ENCODE results near the gene TSHB.

The TSHB gene

GRCh38 chr1:115074839-115075534, 45.4 kb downstream of the TSHB start:
- H3K79me2 ChIP-seq (ENCODE audit: insufficient read depth, low read depth) = no peaks in the 10 kb centered on the region
- H2AFZ ChIP-seq (ENCODE audit: low read depth) = no peak overlapping the region
- H3K27me3 ChIP-seq (ENCODE audit: insufficient read depth, low read depth) = no peaks in the 10 kb centered on the region
- H4K20me1 ChIP-seq (ENCODE audit: insufficient read depth) = no peaks in the 10 kb centered on the region
- H3K4me3 ChIP-seq (IDR thresholded peaks at IDR 0.05; ENCODE audit: insufficient read depth, low read depth, low read length) = no peak overlapping the region
- H3K27ac ChIP-seq = no peak overlapping the region
- no peak for TF ChIP-seq CTCF (conservative IDR thresholded peaks at IDR 0.05; ENCODE audit: low read depth, low read length)
- H3K4me1 ChIP-seq (ENCODE audit: low read depth, poor library complexity, severe bottlenecking) = no peaks in the 10 kb centered on the region
- H3K36me3 ChIP-seq (ENCODE audit: insufficient read depth) = no peaks in the 10 kb centered on the region
- H3K9ac ChIP-seq = no peak overlapping the region
- H3K4me2 ChIP-seq = no peak overlapping the region

- Histone ChIP-seq H3K4me2 (no peak overlapping the region), H3K4me3 (IDR thresholded peaks at IDR 0.05; ENCODE audit: insufficient read depth, low read depth, low read length) (no peak overlapping the region), H2AFZ (ENCODE audit: low read depth) (no peak overlapping the region), H3K27ac (no peak overlapping the region), H3K9ac (no peak overlapping the region), H3K79me2 (ENCODE audit: insufficient read depth, low read depth) (no peaks in the 10 kb centered on the region), H3K27me3 (ENCODE audit: insufficient read depth, low read depth) (no peaks in the 10 kb centered on the region), H4K20me1 (ENCODE audit: insufficient read depth) (no peaks in the 10 kb centered on the region), H3K36me3 (ENCODE audit: insufficient read depth) (no peaks in the 10 kb centered on the region), H3K4me1 (ENCODE audit: low read depth, poor library complexity, severe bottlenecking) (no peaks in the 10 kb centered on the region)
- TF ChIP-seq CTCF (conservative IDR thresholded peaks at IDR 0.05; ENCODE audit: low read depth, low read length) = no peak
Measured at GRCh38 chr1:115076384-115076915, 46.8 kb downstream of the TSHB start.

GRCh38 chr1:115077286-115077983, 47.8 kb downstream of the TSHB start:
- Histone ChIP-seq H3K4me2 (no peak overlapping the region), H2AFZ (ENCODE audit: low read depth) (no peak overlapping the region), H4K20me1 (ENCODE audit: insufficient read depth) (no peaks in the 10 kb centered on the region), H3K27me3 (ENCODE audit: insufficient read depth, low read depth) (no peaks in the 10 kb centered on the region), H3K9ac (no peak overlapping the region), H3K79me2 (ENCODE audit: insufficient read depth, low read depth) (no peaks in the 10 kb centered on the region), H3K36me3 (ENCODE audit: insufficient read depth) (no peaks in the 10 kb centered on the region), H3K4me3 (IDR thresholded peaks at IDR 0.05; ENCODE audit: insufficient read depth, low read depth, low read length) (no peak overlapping the region), H3K27ac (no peak overlapping the region), H3K4me1 (ENCODE audit: low read depth, poor library complexity, severe bottlenecking) (no peaks in the 10 kb centered on the region)
- TF ChIP-seq CTCF (conservative IDR thresholded peaks at IDR 0.05; ENCODE audit: low read depth, low read length) = no peak

- Histone ChIP-seq H3K4me2 (no peak overlapping the region), H3K9ac (no peak overlapping the region), H3K4me1 (ENCODE audit: low read depth, poor library complexity, severe bottlenecking) (no peaks in the 10 kb centered on the region), H3K4me3 (IDR thresholded peaks at IDR 0.05; ENCODE audit: insufficient read depth, low read depth, low read length) (no peak overlapping the region), H3K79me2 (ENCODE audit: insufficient read depth, low read depth) (no peaks in the 10 kb centered on the region), H4K20me1 (ENCODE audit: insufficient read depth) (no peaks in the 10 kb centered on the region), H2AFZ (ENCODE audit: low read depth) (no peak overlapping the region), H3K36me3 (ENCODE audit: insufficient read depth) (no peaks in the 10 kb centered on the region), H3K27ac (no peak overlapping the region), H3K27me3 (ENCODE audit: insufficient read depth, low read depth) (no peaks in the 10 kb centered on the region)
- TF ChIP-seq CTCF (conservative IDR thresholded peaks at IDR 0.05; ENCODE audit: low read depth, low read length) = no peak
Measured at GRCh38 chr1:115077984-115078330, 48.3 kb downstream of the TSHB start.
